Tibial nerve (tissue), 4 donors: ENCODE measurements around the gene CHST13.

Experiments
- CTCF ChIP-seq, 5 experiments: fragments of 200-600 bp in 3 of 5; fragments of 450-650 bp in 2 of 5; sonication (generic) in 3 of 5; IDR thresholded peaks; one replicate each; pipeline ENCODE4 v1.5.1; 2016 to 2019; ENCODE audit warnings: antibody characterized with exemption in 5 of 5, mild to moderate bottlenecking in 3 of 5, moderate library complexity in 2 of 5
- EP300 ChIP-seq, 2 donors: sonication (generic); formaldehyde crosslinking; IDR thresholded peaks; one replicate each; pipeline ENCODE4 v1.6.1; 2017; ENCODE audit warnings: antibody characterized with exemption in 2 of 2, mild to moderate bottlenecking in 1 of 2
- POLR2A ChIP-seq, 2 donors: fragments of 450-650 bp; IDR thresholded peaks; one replicate each; pipeline ENCODE4 v1.6.1; 2017; ENCODE audit warnings: antibody characterized with exemption in 2 of 2, mild to moderate bottlenecking in 2 of 2, moderate library complexity in 2 of 2

- no peak for TF ChIP-seq CTCF (IDR thresholded peaks at IDR 0.05)
- no peak for TF ChIP-seq EP300 (IDR thresholded peaks at IDR 0.05)
- no peak for TF ChIP-seq POLR2A (IDR thresholded peaks at IDR 0.05)
These were observed 23.8 kb downstream of the CHST13 start for GRCh38 chr3:126547721-126548120.
